Endothelial cell of umbilical vein (primary cell): ENCODE results near the gene ACER1.

ENCODE experiments used
- CTCF ChIP-seq, 2 donors: IDR thresholded peaks; 1 replicate in 1 of 2; 2 replicates in 1 of 2; pipeline ENCODE4 v1.5.1; 2011; ENCODE audit warnings: low read length in 2 of 2, mild to moderate bottlenecking in 2 of 2, moderate library complexity in 2 of 2, control low read depth in 1 of 2, inconsistent platforms in 1 of 2, low read depth in 1 of 2; ENCODE audit not compliant: insufficient read depth in 1 of 2; ENCODE audit errors: extremely low read depth in 1 of 2
- EZH2 ChIP-seq: IDR thresholded peaks from 2 replicates; pipeline ENCODE4 v1.6.1; 2012; ENCODE audit warnings: borderline replicate concordance, low read depth, mild to moderate bottlenecking, moderate library complexity, low read length, inconsistent platforms; ENCODE audit not compliant: severe bottlenecking
- GATA2 ChIP-seq: IDR thresholded peaks from 2 replicates; pipeline ENCODE4 v1.7.0; 2011; ENCODE audit warnings: low read depth, mild to moderate bottlenecking, moderate library complexity, mixed read lengths, low read length; ENCODE audit not compliant: insufficient read length, insufficient read depth
- JUN ChIP-seq: IDR thresholded peaks from 2 replicates; pipeline ENCODE4 v1.6.1; 2011; ENCODE audit warnings: borderline replicate concordance, low read depth; ENCODE audit not compliant: insufficient read length, insufficient read depth
- MYC ChIP-seq: IDR thresholded peaks from one replicate; pipeline ENCODE4 v1.6.1; 2011; ENCODE audit warnings: mild to moderate bottlenecking, low read depth, low read length
- POLR2A ChIP-seq: IDR thresholded peaks from 2 replicates; pipeline ENCODE4 v1.6.1; 2012; ENCODE audit warnings: low read depth, mild to moderate bottlenecking, control low read depth, low read length
- POLR2AphosphoS5 ChIP-seq: IDR thresholded peaks from 2 replicates; pipeline ENCODE4 v1.6.1; 2012; ENCODE audit warnings: low read depth, mild to moderate bottlenecking, control low read depth, low read length, moderate library complexity; ENCODE audit not compliant: insufficient read depth

- TF ChIP-seq POLR2AphosphoS5 (no peak), CTCF (IDR thresholded peaks at IDR 0.05; ENCODE audit: extremely low read depth in 1 of 2, insufficient read depth in 1 of 2, low read depth in 1 of 2, low read length in 2 of 2) (no peak), EZH2 (no peak), POLR2A (no peak), GATA2 (no peak), JUN (no peak), MYC (no peak)
Observed at GRCh38 chr19:6383188-6383587, 49.8 kb upstream of the ACER1 start.
